Mammary epithelial cell (primary cell): ENCODE data around the gene ZNF48.
A peak's percentile ranks its signal among the peaks of the same experiment; 100 is the strongest.

ENCODE experiments used
- CTCF ChIP-seq, 2 donors: IDR thresholded peaks in 1 of 2; conservative IDR thresholded peaks in 1 of 2; 2 replicates each; pipeline ENCODE4 v1.5.1; 2011 to 2012; ENCODE audit warnings: inconsistent platforms in 2 of 2, low read length in 2 of 2, mild to moderate bottlenecking in 2 of 2, control low read depth in 1 of 2, low read depth in 1 of 2; ENCODE audit not compliant: insufficient read depth in 1 of 2; ENCODE audit errors: extremely low read depth in 1 of 2
- EZH2 ChIP-seq: IDR thresholded peaks from 2 replicates; pipeline ENCODE4 v1.6.1; 2012; ENCODE audit warnings: low read length, inconsistent platforms, borderline replicate concordance

- TF ChIP-seq EZH2 = no peak
- TF ChIP-seq CTCF (conservative IDR thresholded peaks at IDR 0.05 in 1 of 2, IDR thresholded peaks at IDR 0.05 in 1 of 2; ENCODE audit: extremely low read depth in 1 of 2, insufficient read depth in 1 of 2, low read depth in 1 of 2, low read length in 2 of 2) = peak in 1 of 2 donors; percentile 5
These were observed 15.9 kb upstream of the ZNF48 start for GRCh38 chr16:30379158-30379783.
